Progenitor cell of endocrine pancreas (in vitro differentiated cells): ENCODE results near the gene NAV2. TPM values are rescaled to one million over a fixed set of nuclear protein-coding genes. Genes with fewer than 3 reads are reported as not detected.

Experiments used
- DNase-seq: peaks from one replicate; pipeline ENCODE4 v3.0.0; 2021; ENCODE audit warnings: low spot score; ENCODE audit not compliant: unreplicated experiment
- H3K27ac Mint-ChIP-seq: 2 replicates; pipeline ENCODE4 v1.8.0; 2021; ENCODE audit warnings: mild to moderate bottlenecking, moderate library complexity, mixed read lengths
- H3K27me3 Mint-ChIP-seq: 2 replicates; pipeline ENCODE4 v1.8.0; 2021; ENCODE audit warnings: mixed read lengths
- H3K36me3 Mint-ChIP-seq: 2 replicates; pipeline ENCODE4 v1.8.0; 2022; ENCODE audit warnings: mixed read lengths; ENCODE audit not compliant: insufficient read depth
- H3K4me1 Mint-ChIP-seq: 2 replicates; pipeline ENCODE4 v1.8.0; 2021; ENCODE audit warnings: low read depth, mixed read lengths
- H3K4me3 Mint-ChIP-seq: 2 replicates; pipeline ENCODE4 v1.8.0; 2021; ENCODE audit warnings: low read depth, mild to moderate bottlenecking, moderate library complexity, mixed read lengths
- H3K9me3 Mint-ChIP-seq: 2 replicates; pipeline ENCODE4 v1.8.0; 2021; ENCODE audit warnings: low read depth, mixed read lengths
- total RNA-seq: library from RNA; stranded (reverse); gene quantifications from 2 replicates; pipeline ENCODE4 v1.2.1, GENCODE V29; 2021
- TF ChIP-seq, protein P1 (sequence below): fragments of 200-600 bp; sonication (generic); IDR thresholded peaks from one replicate; pipeline ENCODE4 v1.5.0; 2021; ENCODE audit warnings: antibody characterized with exemption, mild to moderate bottlenecking; ENCODE audit not compliant: unreplicated experiment

Gene NAV2
- total RNA-seq, 1 donor from 2014 or later, result 88.3 TPM

DNA sequence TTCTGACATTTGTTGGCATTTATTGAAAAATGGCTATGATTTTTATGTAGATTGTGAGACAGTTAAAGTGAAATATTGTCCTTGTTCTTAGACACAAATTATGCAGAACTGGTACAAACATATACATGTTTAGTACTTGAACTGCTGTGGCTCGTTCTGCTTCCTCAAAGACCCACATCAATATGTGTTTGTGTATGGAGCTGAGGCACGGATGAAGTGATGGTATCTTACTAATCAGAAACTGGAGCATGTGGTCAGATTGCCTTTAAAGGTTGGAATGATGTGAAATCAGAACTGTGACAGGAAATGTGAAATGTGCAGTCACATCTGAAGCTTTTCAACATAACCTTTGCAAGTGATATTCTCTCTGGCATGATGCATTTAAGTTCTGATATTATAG lies 130.4 kb downstream of the NAV2 start:
- H3K27me3 Mint-ChIP-seq, result no peaks in the 10 kb centered on the region
- H3K27ac Mint-ChIP-seq, result no peak overlapping the region
- H3K36me3 Mint-ChIP-seq, result no peaks in the 10 kb centered on the region
- peaks cover 3% of the 10 kb centered on the region for H3K4me1 Mint-ChIP-seq
- H3K9me3 Mint-ChIP-seq, result no peaks in the 10 kb centered on the region
- TF ChIP-seq, protein P1, sequence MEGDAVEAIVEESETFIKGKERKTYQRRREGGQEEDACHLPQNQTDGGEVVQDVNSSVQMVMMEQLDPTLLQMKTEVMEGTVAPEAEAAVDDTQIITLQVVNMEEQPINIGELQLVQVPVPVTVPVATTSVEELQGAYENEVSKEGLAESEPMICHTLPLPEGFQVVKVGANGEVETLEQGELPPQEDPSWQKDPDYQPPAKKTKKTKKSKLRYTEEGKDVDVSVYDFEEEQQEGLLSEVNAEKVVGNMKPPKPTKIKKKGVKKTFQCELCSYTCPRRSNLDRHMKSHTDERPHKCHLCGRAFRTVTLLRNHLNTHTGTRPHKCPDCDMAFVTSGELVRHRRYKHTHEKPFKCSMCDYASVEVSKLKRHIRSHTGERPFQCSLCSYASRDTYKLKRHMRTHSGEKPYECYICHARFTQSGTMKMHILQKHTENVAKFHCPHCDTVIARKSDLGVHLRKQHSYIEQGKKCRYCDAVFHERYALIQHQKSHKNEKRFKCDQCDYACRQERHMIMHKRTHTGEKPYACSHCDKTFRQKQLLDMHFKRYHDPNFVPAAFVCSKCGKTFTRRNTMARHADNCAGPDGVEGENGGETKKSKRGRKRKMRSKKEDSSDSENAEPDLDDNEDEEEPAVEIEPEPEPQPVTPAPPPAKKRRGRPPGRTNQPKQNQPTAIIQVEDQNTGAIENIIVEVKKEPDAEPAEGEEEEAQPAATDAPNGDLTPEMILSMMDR, result no peak
- no peak for DNase-seq
- no peak overlapping the region for H3K4me3 Mint-ChIP-seq

- no peak overlapping the region for H3K27ac Mint-ChIP-seq
- no peak for DNase-seq
- no peak overlapping the region for H3K4me3 Mint-ChIP-seq
- no peaks in the 10 kb centered on the region for H3K36me3 Mint-ChIP-seq
- H3K27me3 Mint-ChIP-seq, result no peaks in the 10 kb centered on the region
- no peaks in the 10 kb centered on the region for H3K9me3 Mint-ChIP-seq
- H3K4me1 Mint-ChIP-seq, result peaks cover 9% of the 10 kb centered on the region
- TF ChIP-seq, protein P1, result no peak
Measured at GRCh38 chr11:19844012-19844411, 131.4 kb downstream of the NAV2 start.

DNA sequence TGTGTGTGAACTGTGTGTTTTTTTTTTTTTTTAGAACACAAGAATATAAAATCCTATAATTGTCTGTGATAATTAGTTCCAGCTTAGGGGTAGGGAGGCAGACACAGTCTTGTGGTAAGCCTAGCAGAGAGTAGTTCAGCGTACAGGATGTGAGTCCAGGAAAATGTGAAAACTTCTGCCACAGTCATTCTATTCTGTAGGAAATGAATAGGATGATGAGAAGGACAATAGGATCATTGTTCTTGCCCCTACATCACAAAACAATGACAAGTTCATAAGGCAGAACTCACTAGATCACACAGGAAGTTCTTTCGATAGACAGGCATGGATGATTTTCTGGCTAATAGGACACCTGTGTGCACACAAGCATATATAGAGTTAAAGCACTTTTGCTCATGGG lies 132.2 kb downstream of the NAV2 start:
- no peaks in the 10 kb centered on the region for H3K27me3 Mint-ChIP-seq
- no peaks in the 10 kb centered on the region for H3K36me3 Mint-ChIP-seq
- no peak for DNase-seq
- no peak overlapping the region for H3K27ac Mint-ChIP-seq
- peaks cover 17% of the 10 kb centered on the region for H3K4me1 Mint-ChIP-seq
- H3K9me3 Mint-ChIP-seq, result no peaks in the 10 kb centered on the region
- H3K4me3 Mint-ChIP-seq, result no peak overlapping the region
- TF ChIP-seq, protein P1, result no peak

DNA sequence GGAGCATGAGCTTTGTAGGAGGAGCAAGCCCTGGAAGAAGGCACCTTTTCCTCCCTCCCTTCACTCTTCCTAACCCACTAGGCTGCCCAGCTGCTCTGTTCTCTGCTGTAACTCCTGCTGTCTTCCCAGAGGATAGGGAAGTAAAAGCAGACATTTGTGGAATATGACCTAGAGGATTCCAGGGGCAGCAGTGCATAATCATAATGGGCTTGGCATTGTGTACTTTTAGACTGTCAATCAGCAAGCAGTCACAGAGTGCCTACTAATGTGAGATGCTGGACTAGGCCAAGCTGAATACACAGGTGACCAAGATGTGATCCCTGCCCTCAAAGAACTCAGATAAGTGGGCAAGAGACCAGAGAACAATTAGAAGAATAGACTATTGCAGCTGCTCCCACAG lies 133.0 kb downstream of the NAV2 start:
- no peaks in the 10 kb centered on the region for H3K9me3 Mint-ChIP-seq
- peaks cover 2% of the 10 kb centered on the region for H3K36me3 Mint-ChIP-seq
- TF ChIP-seq, protein P1, result no peak
- DNase-seq, result no peak
- no peak overlapping the region for H3K4me3 Mint-ChIP-seq
- H3K27ac Mint-ChIP-seq, result no peak overlapping the region
- H3K27me3 Mint-ChIP-seq, result no peaks in the 10 kb centered on the region
- peaks cover 25% of the 10 kb centered on the region for H3K4me1 Mint-ChIP-seq

DNA sequence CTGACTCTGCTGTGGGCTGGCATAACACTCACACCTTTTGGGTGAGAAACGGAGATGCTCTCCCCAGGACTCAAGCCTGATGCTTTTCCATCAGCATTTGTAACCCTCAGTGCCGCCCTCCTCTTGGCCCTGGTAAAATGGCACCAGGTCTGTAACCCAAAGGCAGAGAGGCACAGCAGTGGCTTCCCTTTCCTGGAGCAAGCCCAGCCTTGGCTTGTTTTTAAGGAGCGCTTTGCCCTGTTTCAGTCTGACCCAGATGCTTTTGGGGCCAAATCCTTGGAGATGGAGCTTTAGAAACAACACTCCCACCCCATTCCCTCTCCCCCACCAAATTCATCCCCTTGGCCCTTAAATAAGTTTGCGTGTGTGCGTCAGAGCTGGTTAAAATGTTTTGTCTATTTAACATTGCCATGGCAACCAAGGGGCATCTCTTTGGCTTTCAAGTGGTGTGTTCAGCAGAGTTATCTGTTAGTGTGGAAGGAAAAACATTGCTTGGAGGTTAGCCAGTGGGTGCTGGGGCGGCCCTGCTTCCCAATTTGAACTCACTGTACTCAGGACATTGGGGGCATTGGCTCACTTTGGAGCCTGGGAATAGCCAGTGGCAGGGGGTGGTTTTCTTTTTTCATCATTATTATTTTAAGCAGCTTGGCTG lies 134.1 kb downstream of the NAV2 start:
- no peak for DNase-seq
- peaks cover 29% of the 10 kb centered on the region for H3K4me1 Mint-ChIP-seq
- peaks cover 5% of the 10 kb centered on the region for H3K36me3 Mint-ChIP-seq
- no peak overlapping the region for H3K27ac Mint-ChIP-seq
- TF ChIP-seq, protein P1, result no peak
- H3K4me3 Mint-ChIP-seq, result no peak overlapping the region
- peaks cover 3% of the 10 kb centered on the region for H3K9me3 Mint-ChIP-seq
- no peaks in the 10 kb centered on the region for H3K27me3 Mint-ChIP-seq
